NCI-H187 treated with DMSO at 0.1 percent for 48 hours (cell line): ENCODE measurements around the gene MYO15A.

Experiments used
- DNase-seq: peaks from one replicate; lab custom pipeline; 2025; lab: John Stamatoyannopoulos, UW

Gene MYO15A

GRCh38 chr17:18108401-18109312 is at the start of gene MYO15A:
Gene MYO15A (plus strand): TSS chr17:18108756. CDS start chr17:18118801, 10,045 bp downstream.
- no peak for DNase-seq

DNA sequence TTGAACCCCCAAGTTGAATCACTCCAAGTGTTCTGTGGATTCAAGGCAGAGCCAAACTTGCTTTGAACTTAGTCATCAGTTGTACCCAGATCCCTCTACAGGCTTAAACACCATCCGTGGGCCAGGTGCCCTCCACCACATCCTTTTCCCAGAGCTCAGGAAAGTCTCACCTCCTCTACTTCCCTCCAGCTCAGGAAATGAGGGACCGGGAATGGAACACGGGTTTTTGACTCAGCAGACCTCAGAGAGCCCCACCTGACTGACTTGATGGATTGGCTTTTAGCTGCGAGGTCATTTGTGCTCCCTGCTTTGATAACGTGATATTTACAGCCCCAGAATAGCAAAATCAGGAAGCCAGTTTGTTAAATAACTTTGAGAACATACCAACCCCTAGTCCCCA is 49.3 kb upstream of the MYO15A start:
- DNase-seq, result no peak

- DNase-seq, result no peak
Observed at GRCh38 chr17:18064053-18064452, 44.5 kb upstream of the MYO15A start.

DNA sequence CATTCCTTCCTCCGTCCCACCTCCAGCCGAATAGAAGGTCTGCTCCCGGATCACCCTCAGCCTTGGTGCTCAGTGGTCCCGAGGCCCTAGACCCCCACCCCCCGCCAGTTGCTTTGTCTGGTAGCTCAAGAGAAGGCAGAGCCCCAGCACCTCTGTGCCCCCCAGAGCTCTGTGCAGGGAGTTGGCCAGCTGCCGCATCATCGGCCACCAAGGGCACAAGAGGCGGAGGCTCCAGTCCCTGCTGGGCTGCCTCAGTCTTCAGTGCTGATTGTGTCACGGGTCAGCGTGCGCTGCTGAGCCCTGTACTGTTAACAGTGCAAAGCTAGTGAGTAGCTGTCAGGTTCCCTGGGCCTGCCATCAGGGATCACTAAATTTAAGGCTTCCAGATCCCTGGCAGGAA is 43.0 kb upstream of the MYO15A start:
- DNase-seq, result no peak

GRCh38 chr17:18066866-18067265 is 41.7 kb upstream of the MYO15A start:
- no peak for DNase-seq

DNA sequence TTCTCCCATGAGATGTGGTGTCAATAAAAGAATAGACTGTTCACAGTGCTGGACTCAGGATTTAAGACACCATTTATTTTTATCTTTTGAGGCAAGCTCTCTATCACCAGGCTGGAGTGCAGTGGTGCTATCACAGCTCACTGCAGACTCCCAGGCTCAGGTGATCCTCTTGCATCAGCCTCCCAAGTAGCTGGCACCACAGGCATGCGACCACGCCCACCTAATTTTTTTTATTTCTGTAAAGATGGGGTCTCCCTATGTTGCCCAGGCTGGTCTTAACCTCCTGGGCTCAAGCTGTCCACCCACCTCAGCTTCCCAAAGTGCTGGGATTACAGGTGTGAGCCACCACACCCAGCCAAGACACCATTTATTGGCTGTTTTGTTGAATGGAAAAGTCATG is 39.5 kb upstream of the MYO15A start:
- DNase-seq, result no peak

GRCh38 chr17:18070861-18071340 is 37.7 kb upstream of the MYO15A start:
- DNase-seq, result no peak

DNA sequence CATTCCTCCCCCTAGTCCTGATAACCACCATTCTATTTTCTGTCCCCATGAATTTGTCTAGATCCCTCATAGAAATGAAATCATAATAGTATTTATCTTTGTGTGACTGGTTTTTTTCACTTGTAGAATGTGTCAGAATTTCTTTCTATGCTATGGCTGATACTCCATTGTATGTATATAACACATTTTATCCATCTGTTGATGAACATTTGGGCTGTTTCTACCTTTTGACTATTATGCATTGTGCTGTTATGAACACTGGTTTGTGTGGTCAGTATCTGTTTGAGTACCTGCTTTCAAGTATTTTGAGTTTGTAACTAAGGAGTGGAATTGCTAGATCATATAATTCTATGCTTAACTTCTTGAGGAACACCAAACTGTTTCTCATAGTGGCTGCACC is 36.8 kb upstream of the MYO15A start:
- no peak for DNase-seq

DNA sequence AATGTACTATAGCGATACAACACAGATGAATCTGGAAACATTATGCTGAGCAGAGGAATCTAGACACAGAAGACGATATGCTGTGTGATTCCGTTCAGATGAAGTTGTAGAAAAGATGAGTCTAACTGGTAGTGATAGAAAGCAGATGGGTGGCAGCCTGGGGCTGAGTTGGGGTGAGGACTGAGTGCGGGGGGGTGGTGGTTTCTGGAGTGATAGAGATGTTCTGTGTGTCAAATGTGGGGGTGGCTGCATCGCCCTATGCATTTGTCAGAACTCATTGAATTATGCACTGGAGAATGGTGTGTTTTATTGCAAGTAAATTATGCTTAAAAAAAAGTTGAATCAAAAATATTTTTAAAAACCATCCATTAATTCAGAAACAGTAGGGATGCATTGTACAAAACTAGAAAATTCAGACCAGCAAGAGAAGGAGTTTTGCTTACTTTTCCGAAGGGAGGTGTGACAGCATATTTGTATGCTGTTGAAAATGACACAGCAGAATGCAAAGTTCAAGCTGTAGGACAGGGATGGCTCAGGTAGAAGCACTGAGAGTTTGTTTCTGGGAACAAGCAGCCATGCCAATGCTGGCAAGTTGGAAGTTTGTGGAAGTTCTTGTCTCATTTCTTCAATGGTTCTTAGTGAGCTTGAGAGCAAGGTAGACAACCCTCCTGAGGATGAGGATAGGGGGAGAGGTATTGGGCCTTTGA is 33.8 kb upstream of the MYO15A start:
- DNase-seq, result no peak

DNA sequence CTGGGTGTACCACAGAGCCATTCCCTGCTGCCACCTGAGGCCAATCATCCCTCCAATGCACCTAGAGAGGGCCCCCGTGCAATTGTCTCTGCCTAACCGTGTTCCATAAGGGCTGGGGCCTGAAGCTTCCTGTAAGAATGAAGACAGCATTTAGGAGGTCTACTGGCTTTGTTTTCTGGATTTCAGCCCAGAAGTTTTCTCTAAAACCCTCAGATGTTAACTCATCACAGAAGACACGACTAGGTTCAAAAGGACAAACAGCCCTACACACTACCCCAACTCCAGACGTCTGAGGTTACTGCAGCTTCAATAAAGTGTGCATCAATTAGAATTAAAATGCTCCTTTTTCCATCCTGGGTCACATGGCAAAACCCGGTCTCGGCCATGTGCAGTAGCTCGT is 31.6 kb upstream of the MYO15A start:
- DNase-seq, result no peak

DNA sequence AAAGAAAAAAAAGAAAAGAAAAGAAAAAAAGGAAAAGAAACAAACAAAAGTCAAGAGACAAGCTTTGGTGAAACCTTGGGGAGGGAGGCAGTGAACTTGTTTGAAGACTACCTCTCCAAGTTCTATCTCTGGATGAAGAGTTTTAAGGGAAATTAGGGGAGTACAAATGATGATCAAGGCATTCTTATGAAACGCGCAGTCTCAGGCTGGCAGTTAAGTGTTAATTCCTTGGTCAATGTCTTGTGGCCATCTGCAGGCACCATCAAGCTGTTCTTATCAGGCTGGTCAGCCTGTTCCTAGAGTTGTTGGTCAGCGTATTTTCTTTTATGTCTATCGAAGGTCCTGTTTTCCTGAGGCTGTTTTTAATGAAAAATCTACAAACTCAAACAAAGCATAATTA is 29.0 kb upstream of the MYO15A start:
- no peak for DNase-seq

GRCh38 chr17:18084256-18084655 is 24.3 kb upstream of the MYO15A start:
- DNase-seq, result no peak

GRCh38 chr17:18087610-18088491 is 20.7 kb upstream of the MYO15A start, which contains the start of gene DRG2:
Gene DRG2 (plus strand): TSS chr17:18087948. CDS start chr17:18088024, 76 bp downstream.
- DNase-seq, result peak; percentile 3

GRCh38 chr17:18089613-18090012 is 18.9 kb upstream of the MYO15A start:
- DNase-seq, result no peak

- DNase-seq, result no peak
Observed at GRCh38 chr17:18093616-18094408, 14.7 kb upstream of the MYO15A start.

- DNase-seq, result no peak
Observed at GRCh38 chr17:18094409-18094807, 14.1 kb upstream of the MYO15A start.

DNA sequence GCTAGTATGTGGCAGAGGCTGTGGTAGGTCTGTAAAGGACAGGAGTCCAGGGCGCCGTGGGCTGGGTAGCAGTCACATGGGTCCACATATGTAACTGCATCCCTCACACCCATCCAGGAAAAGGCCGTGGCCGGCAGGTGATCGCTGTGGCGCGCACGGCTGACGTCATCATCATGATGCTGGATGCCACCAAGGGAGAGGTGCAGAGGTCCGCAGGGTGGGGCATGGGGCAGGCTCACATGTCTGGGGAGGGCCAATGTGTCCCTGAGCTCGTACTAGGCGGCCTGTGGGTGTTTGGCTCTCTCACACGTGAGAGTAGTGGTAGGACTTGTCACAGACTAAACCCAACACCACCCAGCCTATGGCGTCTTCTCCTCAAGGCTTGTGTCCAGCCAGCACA is 9.0 kb upstream of the MYO15A start:
- no peak for DNase-seq

GRCh38 chr17:18100616-18101015 is 7.9 kb upstream of the MYO15A start:
- DNase-seq, result no peak

- DNase-seq, result no peak
Observed at GRCh38 chr17:18101828-18102227, 6.7 kb upstream of the MYO15A start.

- DNase-seq, result no peak
Observed at GRCh38 chr17:18102640-18103039, 5.9 kb upstream of the MYO15A start.

DNA sequence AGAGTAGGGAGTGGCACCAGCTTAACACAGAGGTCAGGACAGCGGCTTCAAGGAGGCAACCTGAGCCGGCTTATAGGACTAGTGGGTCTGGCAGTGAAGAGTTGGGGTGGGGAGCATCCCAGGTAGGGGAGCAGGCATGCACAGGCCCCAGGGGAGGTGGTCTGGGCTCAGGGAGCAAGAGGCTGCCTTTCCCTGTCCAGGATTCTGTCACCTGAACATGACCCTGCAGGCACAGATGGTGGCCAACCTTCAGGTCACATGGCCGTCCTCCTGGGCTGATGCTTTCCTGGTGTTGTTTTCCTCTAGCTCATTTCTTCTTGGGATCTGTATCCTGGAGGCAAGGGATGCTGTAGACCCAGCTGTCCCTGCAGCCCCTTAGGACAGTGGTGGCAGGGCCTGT is 3.5 kb upstream of the MYO15A start:
- no peak for DNase-seq
